Caki2 (cell line): ENCODE data around the gene AKT1. TPM values are rescaled to one million over a fixed set of nuclear protein-coding genes. Genes with fewer than 3 reads are reported as not detected.

Experiments
- DNase-seq: peaks from one replicate; pipeline ENCODE4 v3.0.0-alpha.2; 2015; ENCODE audit warnings: low read depth
- in situ Hi-C: cut with HindIII; loops from 2 replicates; pipeline ENCODE4 v1.10.0; 2016; ENCODE audit warnings: low sequenced_read_pairs, low pct_unique_long_range_greater_than_20kb, mixed read lengths
- total RNA-seq: library from RNA; depleted of rRNA; stranded (reverse); fragments of >200 nt; shearing (Covaris generic); gene quantifications from 2 replicates; pipeline ENCODE4 v1.2.3, GENCODE V29; 2014; ENCODE audit warnings: low replicate concordance; rRNA removed

Gene AKT1
- total RNA-seq, 1 experiment from 2014 or later, result 177 TPM

GRCh38 chr14:104724981-104725771 is 70.4 kb downstream of the AKT1 start:
- DNase-seq, result no peak

DNA sequence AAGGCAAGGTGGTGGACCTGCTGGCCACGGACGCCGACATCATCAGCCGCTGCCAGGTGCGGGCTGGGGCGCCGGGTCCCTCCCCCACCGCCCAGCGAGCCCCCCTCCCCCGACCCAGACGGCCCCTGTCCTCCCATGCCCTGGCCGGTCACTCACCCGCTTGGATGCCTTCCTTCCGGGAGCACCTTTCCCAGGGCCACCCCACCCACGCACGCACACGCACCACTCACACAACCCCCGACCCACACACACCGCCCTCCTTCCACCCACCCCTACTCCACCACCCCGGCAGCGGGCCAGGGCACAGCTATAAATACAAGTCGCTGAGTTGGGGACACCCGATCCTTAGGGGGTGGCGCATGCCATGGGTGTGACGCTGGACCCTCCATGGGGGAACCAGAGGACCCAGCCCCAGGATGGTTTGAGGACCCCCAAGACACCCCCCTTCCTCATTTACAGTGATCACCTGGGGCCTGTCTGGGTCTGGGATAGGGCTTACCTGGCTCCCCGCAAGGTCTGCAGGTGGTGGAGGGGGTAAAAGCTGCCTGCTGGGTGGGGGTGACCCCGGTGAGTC is 71.1 kb downstream of the AKT1 start:
- in situ Hi-C loops, result no loop called here
- peak; percentile 29 for DNase-seq

More at GRCh38 chr14:104724981-104725771, 70.4 kb downstream of the AKT1 start:
- in situ Hi-C loops, result no loop called here

DNA sequence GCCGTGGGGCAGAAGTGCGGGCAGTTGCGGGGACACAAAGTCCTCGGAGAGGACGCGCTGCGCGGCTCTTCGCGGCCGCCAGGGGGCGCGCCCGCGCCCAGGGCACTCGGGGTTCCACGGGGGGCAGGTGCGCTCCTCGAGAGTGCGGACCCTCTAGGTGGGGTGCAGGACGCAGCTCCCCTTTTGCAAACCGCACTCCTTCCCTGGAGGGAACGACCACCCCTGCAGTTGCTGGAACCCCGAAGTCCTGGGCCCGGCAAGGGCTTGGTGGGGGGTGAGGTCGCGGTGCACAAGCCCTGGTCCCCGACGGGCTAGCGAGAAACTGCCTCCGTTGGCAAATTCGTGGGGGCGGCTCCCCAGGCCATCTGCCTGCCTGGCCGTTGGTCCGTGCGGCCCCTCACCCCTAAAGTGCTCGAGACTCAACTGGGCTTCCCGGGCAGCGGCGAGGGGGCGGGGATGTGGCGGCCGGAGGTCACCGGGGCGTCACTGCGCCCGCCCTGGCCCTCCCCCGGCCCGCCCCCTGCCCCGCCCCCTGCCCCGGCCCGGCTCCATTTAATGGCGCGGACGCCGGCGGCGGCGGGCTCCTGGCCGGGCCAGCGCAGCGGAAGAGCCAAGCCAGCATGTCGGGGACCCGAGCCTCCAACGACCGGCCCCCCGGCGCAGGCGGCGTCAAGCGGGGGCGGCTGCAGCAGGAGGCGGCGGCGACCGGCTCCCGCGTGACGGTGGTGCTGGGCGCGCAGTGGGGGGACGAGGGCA is 71.7 kb downstream of the AKT1 start, which contains the start of gene ADSS1:
Gene ADSS1, plus strand, starts transcription at position 579 of the 756 bp plus-strand sequence. Its CDS starts 42 bp downstream, at position 621.
- DNase-seq, result peak; percentile 40
- in situ Hi-C loops, result no loop called here

DNA sequence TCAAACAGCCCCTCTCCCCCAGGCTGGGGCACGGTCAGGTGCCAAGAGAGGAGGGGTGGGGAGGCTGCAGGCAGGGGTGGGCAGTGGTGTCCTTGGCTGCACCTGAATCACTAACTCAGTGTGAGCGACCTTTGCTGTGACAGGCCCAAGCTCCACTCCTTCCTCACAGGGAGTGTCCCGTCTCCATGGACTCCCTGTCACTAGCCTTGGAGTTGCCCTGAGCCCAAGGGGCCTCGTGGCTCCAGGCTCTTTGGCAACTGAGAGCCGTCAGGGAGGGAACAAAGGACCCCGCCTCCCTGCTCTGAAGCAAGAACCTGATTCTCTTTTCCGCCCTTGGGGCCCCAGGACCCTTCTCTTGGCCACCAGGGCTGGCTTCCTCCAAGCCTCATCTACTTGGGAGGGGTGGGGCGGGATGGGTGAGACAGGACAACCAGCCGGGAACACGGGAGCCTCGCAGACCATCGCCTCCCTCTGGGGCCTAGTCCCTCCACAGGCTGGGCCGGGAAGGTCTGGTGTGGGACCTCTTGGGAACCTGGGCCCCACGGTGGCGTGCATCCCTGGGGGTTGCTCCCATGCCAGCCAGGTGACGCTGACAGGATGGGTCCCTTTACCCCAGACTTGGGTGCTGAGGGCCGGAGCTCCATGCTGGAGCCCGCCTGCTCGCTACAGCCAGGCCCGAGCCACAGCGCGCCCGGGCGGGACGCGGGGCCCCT is 72.5 kb downstream of the AKT1 start:
- in situ Hi-C loops, result no loop called here

DNA sequence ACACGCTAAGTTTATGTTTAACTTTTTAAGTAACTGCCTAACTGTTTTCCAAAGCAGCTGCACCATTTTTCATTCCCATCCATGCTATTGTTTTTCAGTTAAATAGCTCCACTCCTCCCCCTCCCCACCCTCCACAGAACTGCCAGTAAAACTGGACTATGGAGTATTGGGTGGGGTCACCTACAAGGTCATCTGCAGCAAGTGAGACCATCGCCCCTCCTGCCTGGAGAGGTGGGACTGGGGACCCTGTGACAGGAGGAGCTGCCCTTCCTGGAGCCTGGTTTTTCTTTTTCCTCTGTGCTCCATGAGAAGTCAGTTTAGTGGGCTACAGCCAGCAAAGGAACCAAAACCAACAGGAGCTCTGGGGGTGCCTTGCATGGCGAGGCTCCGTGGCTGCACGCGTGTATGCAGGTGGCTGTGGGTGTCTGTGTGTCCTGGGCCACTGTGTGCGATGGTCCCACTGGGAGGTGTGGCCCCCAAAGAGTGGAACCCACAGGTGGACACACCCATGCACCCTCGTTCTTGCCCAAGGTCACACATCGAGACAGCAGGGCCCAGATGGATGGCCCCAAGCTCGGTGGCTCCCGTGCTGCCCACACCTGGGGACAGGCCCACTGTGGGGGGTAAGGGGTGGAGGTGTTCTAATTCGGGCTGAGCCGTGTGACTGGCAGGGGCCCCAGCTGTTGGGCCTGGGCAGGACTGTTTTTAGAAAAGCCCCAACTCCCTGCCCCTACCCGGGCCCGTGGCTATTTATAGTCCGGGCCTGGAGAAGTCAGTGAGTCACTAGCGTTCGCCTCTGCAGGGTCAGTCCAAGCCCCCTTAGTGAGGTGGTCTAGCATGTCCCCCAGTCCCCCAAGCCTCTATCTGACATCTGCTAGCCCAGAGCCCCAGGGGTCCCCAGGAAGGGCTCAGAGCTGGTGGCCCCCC is 73.8 kb downstream of the AKT1 start:
- DNase-seq, result no peak
- in situ Hi-C loops, result no loop called here

More for the DNA sequence above, 72.5 kb downstream of the AKT1 start:
- DNase-seq, result no peak

Other genes starting within 250 kb of the AKT1 start
- gene C14orf180, start 216.0 kb downstream of the AKT1 start, total RNA-seq, result not detected in 2 replicates
- gene TMEM179, start 191.0 kb downstream of the AKT1 start, total RNA-seq, result 3.1 and 8.1 TPM in 2 replicates
- 21.6 and 40.7 TPM in 2 replicates for gene INF2, start 106.1 kb downstream of the AKT1 start, total RNA-seq
- gene ADSS1, start 71.5 kb downstream of the AKT1 start, total RNA-seq, result 2.2 and 4.2 TPM in 2 replicates
- 196 and 239 TPM in 2 replicates for gene SIVA1, start 42.6 kb downstream of the AKT1 start, total RNA-seq
- gene ZBTB42, start 5.4 kb upstream of the AKT1 start, total RNA-seq, result 4.7 and 7.6 TPM in 2 replicates
- gene CEP170B, start 69.5 kb upstream of the AKT1 start, total RNA-seq, result 6.7 and 9.8 TPM in 2 replicates
- not detected in 2 replicates for gene PLD4, start 129.1 kb upstream of the AKT1 start, total RNA-seq
- gene AHNAK2, start 182.6 kb upstream of the AKT1 start, total RNA-seq, result 37.7 and 40.7 TPM in 2 replicates
- gene CLBA1, start 190.0 kb upstream of the AKT1 start, total RNA-seq, result 4.2 and 9.7 TPM in 2 replicates
- gene CDCA4, start 225.3 kb upstream of the AKT1 start, total RNA-seq, result 30.3 and 36.6 TPM in 2 replicates